Activated CD4-positive, alpha-beta T cell treated with anti-CD3 and anti-CD28 coated beads for 36 hours (primary cell): ENCODE results near the gene EBLN2. TPM values are rescaled to one million over a fixed set of nuclear protein-coding genes. Genes with fewer than 3 reads are reported as not detected.

Experiments
- ATAC-seq: fragments of 200-7000 bp; cut with Tn5 transposase; one replicate; pipeline ENCODE4 v1.10.0; 2021; ENCODE audit warnings: mild to moderate bottlenecking, moderate library complexity
- CTCF ChIA-PET: fragments of 350-600 bp; sonication (Branson Sonifier 250); formaldehyde crosslinking; loops from one replicate; lab custom pipeline; 2021; ENCODE audit warnings: antibody characterized with exemption; lab: Charles Lee
- POLR2A ChIA-PET: fragments of 350-600 bp; sonication (Branson Sonifier 250); formaldehyde crosslinking; loops from one replicate; lab custom pipeline; 2021; ENCODE audit warnings: antibody characterized with exemption, inconsistent platforms; lab: Charles Lee
- DNase-seq: peaks from one replicate; pipeline ENCODE4 v3.0.0-alpha.2; 2020
- H3K27ac Mint-ChIP-seq: one replicate; pipeline ENCODE4 v1.8.0; 2021; ENCODE audit warnings: mixed read lengths
- H3K27me3 Mint-ChIP-seq: one replicate; pipeline ENCODE4 v1.8.0; 2021; ENCODE audit warnings: mixed read lengths
- H3K36me3 Mint-ChIP-seq: one replicate; pipeline ENCODE4 v1.8.0; 2021; ENCODE audit warnings: low read depth, mixed read lengths
- H3K4me1 Mint-ChIP-seq: one replicate; pipeline ENCODE4 v1.8.0; 2021; ENCODE audit warnings: mixed read lengths
- H3K4me3 Mint-ChIP-seq: one replicate; pipeline ENCODE4 v1.8.0; 2021; ENCODE audit warnings: mild to moderate bottlenecking, moderate library complexity, mixed read lengths
- H3K9me3 Mint-ChIP-seq: one replicate; pipeline ENCODE4 v1.8.0; 2021; ENCODE audit warnings: low read depth, mixed read lengths
- intact Hi-C, 2 experiments: fragments of 100-400 bp; cut with DNase I in 1 of 2; cut with micrococcal nuclease in 1 of 2; formaldehyde crosslinking; loops; one replicate each; pipeline versions ENCODE4 v1.14.2 to v1.15.1; 2022 to 2024; cut with DNase I, micrococcal nuclease
- total RNA-seq, 2 experiments: library from RNA; stranded (reverse); gene quantifications; one replicate each; pipeline ENCODE4 v1.2.3, GENCODE V29; 2021

EBLN2 gene
- total RNA-seq, 2 experiments from 2014 or later = 4.7 to 5.2 TPM

GRCh38 chr3:73080216-73080966 lies 18.9 kb downstream of the EBLN2 start:
- H3K4me1 Mint-ChIP-seq = peaks cover 9% of the 10 kb centered on the region
- peak; percentile 55 for DNase-seq
- no peaks in the 10 kb centered on the region for H3K27me3 Mint-ChIP-seq
- no peaks in the 10 kb centered on the region for H3K36me3 Mint-ChIP-seq
- no peak overlapping the region for H3K4me3 Mint-ChIP-seq
- no peaks in the 10 kb centered on the region for H3K9me3 Mint-ChIP-seq
- POLR2A ChIA-PET = no interaction called here
- intact Hi-C loops = loop anchor here in 1 of 2 experiments (10.0 kb wide), 1 partner anchor 416 kb away; no protein-coding TSS in a partner anchor
- ATAC-seq = peak; percentile 69
- CTCF ChIA-PET = interaction anchor here (0.7 to 0.8 kb wide), 3 partner anchors 170 to 423 kb away, joined by 3 read pairs; no protein-coding TSS in a partner anchor
- peak overlapping the region; percentile 20 for H3K27ac Mint-ChIP-seq

DNA sequence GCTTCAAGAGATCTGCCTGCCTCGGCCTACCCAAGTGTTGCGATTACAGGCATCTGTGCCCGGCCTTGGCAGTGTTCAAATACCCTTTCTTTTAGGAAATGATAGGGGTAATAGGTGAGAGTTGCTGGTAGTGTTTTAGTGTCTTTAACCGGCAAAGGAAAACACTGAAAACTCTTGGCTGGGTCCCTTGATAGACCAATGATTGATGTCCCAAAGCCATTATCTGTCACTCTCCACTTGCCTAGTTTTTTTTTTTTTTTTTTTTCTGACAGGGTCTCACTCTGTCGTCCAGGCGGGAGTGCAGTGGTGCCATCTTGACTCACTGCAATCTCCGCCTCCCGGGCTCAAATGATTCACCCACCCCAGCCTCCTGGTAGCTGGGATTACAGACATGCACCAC lies 19.7 kb downstream of the EBLN2 start:
- no peak overlapping the region for H3K27ac Mint-ChIP-seq
- no peak overlapping the region for H3K4me3 Mint-ChIP-seq
- DNase-seq (no peak), ATAC-seq (no peak)
- H3K4me1 Mint-ChIP-seq = peaks cover 12% of the 10 kb centered on the region
- intact Hi-C loops = loop anchor here in 1 of 2 experiments (10.0 kb wide), 1 partner anchor 416 kb away; no protein-coding TSS in a partner anchor
- no peaks in the 10 kb centered on the region for H3K27me3 Mint-ChIP-seq
- no peaks in the 10 kb centered on the region for H3K36me3 Mint-ChIP-seq
- no peaks in the 10 kb centered on the region for H3K9me3 Mint-ChIP-seq
- ChIA-PET POLR2A (no interaction called here), CTCF (interaction anchor here (0.8 kb wide), 1 partner anchor 382 kb away, joined by 3 read pairs; no protein-coding TSS in a partner anchor)

DNA sequence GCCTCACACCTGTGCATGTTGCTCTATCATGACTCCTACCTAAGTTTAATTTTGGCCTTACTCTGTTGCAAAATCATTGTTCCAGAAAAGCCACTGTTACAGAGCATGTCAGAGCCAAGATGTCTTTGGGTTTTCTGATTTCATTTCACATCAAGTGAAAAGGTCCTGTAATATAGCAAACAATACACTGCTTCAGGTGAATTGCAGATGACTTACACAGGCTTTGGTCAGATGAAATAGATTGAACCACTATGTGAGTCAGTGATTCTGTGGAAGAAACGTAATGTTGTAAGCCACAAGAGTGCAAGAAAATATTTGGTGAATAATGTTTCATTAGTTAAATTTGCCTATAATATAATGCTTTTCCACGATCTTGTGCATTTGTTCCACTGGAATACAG lies 22.7 kb downstream of the EBLN2 start:
- POLR2A ChIA-PET = no interaction called here
- intact Hi-C loops = loop anchor here in 1 of 2 experiments (10.0 kb wide), 1 partner anchor 419 kb away; no protein-coding TSS in a partner anchor
- ATAC-seq (no peak), DNase-seq (no peak)
- no peaks in the 10 kb centered on the region for H3K27me3 Mint-ChIP-seq
- CTCF ChIA-PET = interaction anchor here (0.6 to 4.7 kb wide), 5 partner anchors 11 to 258 kb away, joined by 3 to 50 read pairs (median 4); partner anchors contain the start of gene SHQ1
- H3K4me1 Mint-ChIP-seq = peaks cover 17% of the 10 kb centered on the region
- H3K36me3 Mint-ChIP-seq = no peaks in the 10 kb centered on the region
- H3K4me3 Mint-ChIP-seq = no peak overlapping the region
- no peak overlapping the region for H3K27ac Mint-ChIP-seq
- no peaks in the 10 kb centered on the region for H3K9me3 Mint-ChIP-seq

GRCh38 chr3:73086071-73086494 lies 24.6 kb downstream of the EBLN2 start:
- Mint-ChIP-seq H3K9me3 (no peaks in the 10 kb centered on the region), H3K4me3 (no peak overlapping the region), H3K36me3 (no peaks in the 10 kb centered on the region), H3K27ac (no peak overlapping the region), H3K27me3 (no peaks in the 10 kb centered on the region), H3K4me1 (peaks cover 8% of the 10 kb centered on the region)
- peak; percentile 70 for DNase-seq
- POLR2A ChIA-PET = no interaction called here
- intact Hi-C loops = loop anchor here (1.0 to 10.0 kb wide), 7 partner anchors 30 to 1211 kb away; partner anchors contain the start of gene SHQ1 (in 1 of the 2)
- CTCF ChIA-PET = interaction anchor here (0.6 to 4.7 kb wide), 20 partner anchors 10 to 714 kb away, joined by 3 to 50 read pairs (median 5); partner anchors contain the start of gene SHQ1
- peak; percentile 72 for ATAC-seq

DNA sequence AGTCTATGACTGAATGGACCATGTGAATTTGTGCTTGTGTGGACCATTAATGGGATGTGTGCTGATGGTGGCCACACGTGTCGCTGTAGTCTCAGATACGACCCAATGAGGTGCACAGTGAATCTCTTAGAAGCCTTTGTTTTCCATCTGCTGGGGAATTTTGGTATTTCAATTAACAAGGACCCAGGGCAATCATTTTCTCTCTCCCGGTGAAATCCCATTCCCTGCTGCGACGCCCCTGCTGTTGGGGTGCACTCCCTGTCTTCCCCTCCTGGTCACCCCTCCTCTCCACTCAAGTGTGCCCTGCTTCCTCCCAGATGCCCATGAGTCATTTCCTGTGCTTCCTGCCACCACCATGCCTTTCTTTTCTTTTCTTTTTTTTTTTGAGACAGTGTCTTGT lies 32.7 kb downstream of the EBLN2 start:
- Mint-ChIP-seq H3K27me3 (peaks cover 3% of the 10 kb centered on the region), H3K9me3 (no peaks in the 10 kb centered on the region), H3K4me1 (peaks cover 7% of the 10 kb centered on the region), H3K36me3 (no peaks in the 10 kb centered on the region), H3K4me3 (no peak overlapping the region), H3K27ac (no peak overlapping the region)
- intact Hi-C loops = no loop called here
- ChIA-PET POLR2A (no interaction called here), CTCF (no interaction called here)
- ATAC-seq (peak; percentile 26), DNase-seq (no peak)

- intact Hi-C loops = no loop called here
- ChIA-PET POLR2A (no interaction called here), CTCF (interaction anchor here (0.6 to 4.2 kb wide), 6 partner anchors 13 to 407 kb away, joined by 3 to 18 read pairs (median 3); no protein-coding TSS in a partner anchor)
- ATAC-seq (no peak), DNase-seq (no peak)
- H3K9me3 Mint-ChIP-seq = no peaks in the 10 kb centered on the region
- no peak overlapping the region for H3K4me3 Mint-ChIP-seq
- H3K27me3 Mint-ChIP-seq = peaks cover 3% of the 10 kb centered on the region
- peaks cover 7% of the 10 kb centered on the region for H3K4me1 Mint-ChIP-seq
- no peaks in the 10 kb centered on the region for H3K36me3 Mint-ChIP-seq
- H3K27ac Mint-ChIP-seq = no peak overlapping the region
Measured at GRCh38 chr3:73094951-73095350, 33.5 kb downstream of the EBLN2 start.

- Mint-ChIP-seq H3K36me3 (no peaks in the 10 kb centered on the region), H3K27me3 (peaks cover 3% of the 10 kb centered on the region), H3K4me1 (peaks cover 7% of the 10 kb centered on the region), H3K4me3 (no peak overlapping the region), H3K9me3 (no peaks in the 10 kb centered on the region), H3K27ac (no peak overlapping the region)
- intact Hi-C loops = no loop called here
- DNase-seq (no peak), ATAC-seq (no peak)
- ChIA-PET POLR2A (no interaction called here), CTCF (interaction anchor here (0.6 to 4.2 kb wide), 6 partner anchors 10 to 412 kb away, joined by 3 to 18 read pairs (median 4); no protein-coding TSS in a partner anchor)
Measured at GRCh38 chr3:73096169-73096568, 34.7 kb downstream of the EBLN2 start.

DNA sequence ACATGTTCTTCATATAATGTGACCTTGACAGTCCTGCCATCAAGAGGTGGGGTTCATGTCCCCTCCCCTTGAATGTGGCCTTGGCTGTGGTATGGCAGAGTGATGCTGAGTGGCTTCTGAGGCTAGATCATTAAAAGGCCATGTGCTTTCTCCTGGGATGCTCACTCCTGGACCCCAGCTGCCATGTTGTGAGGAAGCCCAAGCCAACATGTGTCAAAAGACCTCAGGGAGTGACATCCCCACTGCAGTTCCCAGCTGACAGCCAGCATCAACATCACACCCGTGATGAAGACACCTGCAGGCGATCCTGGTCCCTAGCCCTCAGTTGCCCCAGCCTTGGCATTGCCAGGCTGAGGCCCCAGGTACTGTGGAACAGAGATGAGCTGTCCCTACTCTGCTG lies 36.6 kb downstream of the EBLN2 start:
- no peak overlapping the region for H3K4me3 Mint-ChIP-seq
- H3K9me3 Mint-ChIP-seq = no peaks in the 10 kb centered on the region
- ChIA-PET CTCF (interaction anchor here (0.8 to 4.2 kb wide), 2 partner anchors 11 to 404 kb away, joined by 4 to 18 read pairs; no protein-coding TSS in a partner anchor), POLR2A (no interaction called here)
- intact Hi-C loops = no loop called here
- peaks cover 5% of the 10 kb centered on the region for H3K27me3 Mint-ChIP-seq
- ATAC-seq = no peak
- DNase-seq = no peak
- peaks cover 7% of the 10 kb centered on the region for H3K4me1 Mint-ChIP-seq
- H3K27ac Mint-ChIP-seq = no peak overlapping the region
- no peaks in the 10 kb centered on the region for H3K36me3 Mint-ChIP-seq

GRCh38 chr3:73098873-73099272 lies 37.4 kb downstream of the EBLN2 start:
- H3K27me3 Mint-ChIP-seq = peaks cover 5% of the 10 kb centered on the region
- H3K27ac Mint-ChIP-seq = no peak overlapping the region
- ChIA-PET CTCF (interaction anchor here (0.8 to 4.2 kb wide), 2 partner anchors 11 to 403 kb away, joined by 4 to 18 read pairs; no protein-coding TSS in a partner anchor), POLR2A (no interaction called here)
- DNase-seq (no peak), ATAC-seq (no peak)
- intact Hi-C loops = no loop called here
- peaks cover 7% of the 10 kb centered on the region for H3K4me1 Mint-ChIP-seq
- no peak overlapping the region for H3K4me3 Mint-ChIP-seq
- H3K9me3 Mint-ChIP-seq = no peaks in the 10 kb centered on the region
- no peaks in the 10 kb centered on the region for H3K36me3 Mint-ChIP-seq

DNA sequence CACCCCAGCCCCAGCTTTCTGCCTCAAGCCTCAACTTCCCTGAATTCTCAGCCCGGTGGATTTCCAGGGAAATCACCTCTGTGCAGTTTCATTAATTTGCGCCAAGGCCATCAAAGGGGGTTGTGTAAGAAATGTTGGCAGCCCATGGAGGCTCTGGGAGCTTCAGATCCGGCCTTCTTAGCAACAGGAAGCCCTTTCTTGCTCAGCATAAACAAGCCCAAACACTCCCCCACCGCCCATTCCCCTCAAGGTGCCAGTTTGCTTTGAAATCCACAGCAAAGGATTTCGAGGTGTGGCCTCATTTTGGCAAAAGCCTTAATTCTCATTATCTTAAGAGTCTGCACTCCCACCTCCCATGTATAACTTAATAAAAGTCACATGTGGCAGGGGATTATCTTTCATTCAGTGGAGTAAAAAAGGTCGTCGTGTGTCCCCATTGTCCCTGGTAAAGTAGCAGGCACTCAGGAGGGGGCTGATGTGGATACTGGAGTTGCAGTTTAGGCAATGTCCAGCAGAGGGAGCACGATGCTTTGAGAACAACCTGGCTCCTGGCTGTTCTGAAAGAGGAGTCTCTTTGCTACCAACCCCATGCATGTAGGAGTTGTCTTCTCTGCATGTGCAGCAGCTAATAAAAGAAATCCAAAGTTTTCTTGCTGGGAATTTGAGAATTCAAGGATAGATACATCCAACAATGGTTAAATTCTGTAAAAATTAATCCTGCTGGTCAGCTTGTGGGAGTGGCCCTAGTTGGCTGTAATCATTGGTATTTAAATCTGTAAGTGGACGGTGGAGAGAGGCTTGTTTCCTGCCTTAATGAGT lies 39.5 kb downstream of the EBLN2 start:
- Mint-ChIP-seq H3K27me3 (peaks cover 2% of the 10 kb centered on the region), H3K4me1 (no peaks in the 10 kb centered on the region), H3K27ac (no peak overlapping the region), H3K36me3 (no peaks in the 10 kb centered on the region), H3K9me3 (no peaks in the 10 kb centered on the region), H3K4me3 (no peak overlapping the region)
- ChIA-PET POLR2A (no interaction called here), CTCF (interaction anchor here (0.6 to 4.7 kb wide), 14 partner anchors 10 to 743 kb away, joined by 3 to 40 read pairs (median 3); partner anchors contain the start of gene GXYLT2)
- intact Hi-C loops = loop anchor here (1.0 kb wide), 2 partner anchors 331 to 401 kb away; no protein-coding TSS in a partner anchor
- DNase-seq = peak; percentile 88
- peak; percentile 72 for ATAC-seq

- intact Hi-C loops = loop anchor here (1.0 kb wide), 2 partner anchors 330 to 400 kb away; no protein-coding TSS in a partner anchor
- no peaks in the 10 kb centered on the region for H3K4me1 Mint-ChIP-seq
- CTCF ChIA-PET = interaction anchor here (0.7 to 4.7 kb wide), 9 partner anchors 11 to 742 kb away, joined by 3 to 40 read pairs (median 5); partner anchors contain the start of gene GXYLT2
Measured at GRCh38 chr3:73101881-73102280, 40.4 kb downstream of the EBLN2 start.

More at GRCh38 chr3:73101881-73102280, 40.4 kb downstream of the EBLN2 start:
- Mint-ChIP-seq H3K9me3 (no peaks in the 10 kb centered on the region), H3K27me3 (peaks cover 2% of the 10 kb centered on the region), H3K4me3 (no peak overlapping the region), H3K36me3 (no peaks in the 10 kb centered on the region), H3K27ac (no peak overlapping the region)
- DNase-seq (no peak), ATAC-seq (no peak)
- POLR2A ChIA-PET = no interaction called here
